Hematopoietic multipotent progenitor cell treated with erythropoietin and hydrocortisone succinate and interleukin-3 and kit ligand, for 17 days (in vitro differentiated cells): ENCODE results near the gene PJA1.

Source experiments
- DNase-seq: peaks from one replicate; pipeline ENCODE4 v3.0.0-alpha.2; 2015; ENCODE audit warnings: low spot score

PJA1 gene

GRCh38 chrX:69165087-69165651, at the start of gene PJA1:
Gene PJA1, minus strand, starts transcription at chrX:69165453. Its CDS starts 2,380 bp downstream, at chrX:69163073.
- DNase-seq, result no peak

- no peak for DNase-seq
These were observed 49.2 kb upstream of the PJA1 start for GRCh38 chrX:69214463-69214862.

- DNase-seq, result no peak
These were observed 46.4 kb upstream of the PJA1 start for GRCh38 chrX:69211701-69212100.

- no peak for DNase-seq
These were observed 45.3 kb upstream of the PJA1 start for GRCh38 chrX:69210581-69210980.

- no peak for DNase-seq
These were observed 42.0 kb upstream of the PJA1 start for GRCh38 chrX:69207216-69207615.

- DNase-seq, result no peak
These were observed 38.4 kb upstream of the PJA1 start for GRCh38 chrX:69203638-69204037.

GRCh38 chrX:69197690-69198089, 32.4 kb upstream of the PJA1 start:
- DNase-seq, result no peak

GRCh38 chrX:69196666-69197065, 31.4 kb upstream of the PJA1 start:
- DNase-seq, result no peak

GRCh38 chrX:69195810-69196209, 30.6 kb upstream of the PJA1 start:
- DNase-seq, result no peak

GRCh38 chrX:69195192-69195591, 29.9 kb upstream of the PJA1 start:
- DNase-seq, result no peak

GRCh38 chrX:69192603-69193002, 27.4 kb upstream of the PJA1 start:
- DNase-seq, result no peak

- DNase-seq, result no peak
These were observed 24.5 kb upstream of the PJA1 start for GRCh38 chrX:69189576-69190371.

GRCh38 chrX:69186651-69187050, 21.4 kb upstream of the PJA1 start:
- DNase-seq, result no peak

GRCh38 chrX:69185886-69186285, 20.6 kb upstream of the PJA1 start:
- no peak for DNase-seq

GRCh38 chrX:69185141-69185540, 19.9 kb upstream of the PJA1 start:
- no peak for DNase-seq

GRCh38 chrX:69182818-69183380, 17.6 kb upstream of the PJA1 start:
- no peak for DNase-seq

GRCh38 chrX:69179380-69179911, 14.2 kb upstream of the PJA1 start:
- DNase-seq, result no peak

- no peak for DNase-seq
These were observed 13.3 kb upstream of the PJA1 start for GRCh38 chrX:69178592-69178991.

- DNase-seq, result no peak
These were observed 12.4 kb upstream of the PJA1 start for GRCh38 chrX:69177511-69178162.

GRCh38 chrX:69176053-69176452, 10.8 kb upstream of the PJA1 start:
- DNase-seq, result no peak

GRCh38 chrX:69173906-69174305, 8.7 kb upstream of the PJA1 start:
- no peak for DNase-seq

- DNase-seq, result no peak
These were observed 7.7 kb upstream of the PJA1 start for GRCh38 chrX:69172937-69173336.

GRCh38 chrX:69170319-69170718, 5.1 kb upstream of the PJA1 start:
- no peak for DNase-seq
